K562 (cell line): ENCODE results near the gene RUNX1. TPM values are rescaled to one million over a fixed set of nuclear protein-coding genes. Genes with fewer than 3 reads are reported as not detected.
A peak's percentile ranks its signal among the peaks of the same experiment; 100 is the strongest.

ENCODE experiments used
- ATAC-seq: fragments of 200-7000 bp; cut with Tn5 transposase; 3 replicates; pipeline ENCODE4 v1.9.1; 2020; ENCODE audit warnings: moderate library complexity
- BruUV-seq: library from RNA; stranded (reverse); fragments of 400-500 nt; replicated peaks from 2 replicates; lab custom pipeline; 2021; lab: Mats Ljungman, UMichigan
- CTCF ChIA-PET: fragments of 300-600 bp; formaldehyde crosslinking; extraction: SDS; loops from one replicate; lab custom pipeline; 2021; ENCODE audit warnings: low intra/inter-chr PET ratio; lab: Yijun Ruan, JAX
- POLR2A ChIA-PET: fragments of 300-600, 350-650 bp; sonication (Branson Sonifier 250); formaldehyde crosslinking; extraction: SDS; loops from one replicate; lab custom pipeline; 2021; ENCODE audit warnings: antibody characterized with exemption, inconsistent platforms; lab: Yijun Ruan, JAX
- DNase-seq, 4 experiments: peaks; one replicate each; pipeline versions ENCODE4 v3.0.0 to v3.0.0-alpha.2; 2011 to 2018; ENCODE audit warnings: low spot score in 3 of 4, mixed read lengths in 3 of 4; ENCODE audit errors: extremely low read depth in 1 of 4
- FAIRE-seq: peaks from 2 replicates; lab custom pipeline; 2011; peaks lifted over from hg19 to GRCh38; lab: Jason Lieb, UNC
- H2AFZ ChIP-seq: 2 replicates; pipeline ENCODE4 v1.6.0; 2011; ENCODE audit warnings: low read depth, low read length, control low read depth, inconsistent platforms
- H3K27ac ChIP-seq: fragments of 200-600 bp; 3 replicates; pipeline ENCODE4 v1.8.0; 2011; ENCODE audit warnings: low read depth, mild to moderate bottlenecking, control low read depth, inconsistent platforms, low read length, moderate library complexity, mixed read lengths; ENCODE audit errors: extremely low read depth
- H3K27me3 ChIP-seq, 2 experiments: fragments of 300-600 bp in 1 of 2; 2 replicates in 1 of 2; 3 replicates in 1 of 2; pipeline versions ENCODE4 v1.6.0 to v1.8.0; 2011; ENCODE audit warnings: inconsistent platforms in 2 of 2, low read length in 2 of 2, mild to moderate bottlenecking in 1 of 2, mixed read lengths in 1 of 2, moderate library complexity in 1 of 2; ENCODE audit not compliant: control insufficient read depth in 2 of 2, insufficient read depth in 2 of 2
- H3K36me3 ChIP-seq: fragments of 300-600 bp; 3 replicates; pipeline ENCODE4 v1.8.0; 2011; ENCODE audit warnings: mild to moderate bottlenecking, low read length, inconsistent platforms; ENCODE audit not compliant: control insufficient read depth, insufficient read depth
- H3K4me1 ChIP-seq, 2 experiments: fragments of 200-600 bp in 1 of 2; replicated peaks in 1 of 2; 2 replicates in 1 of 2; 3 replicates in 1 of 2; pipeline versions ENCODE4 v1.5.1 to v1.8.0; 2011; ENCODE audit warnings: inconsistent platforms in 2 of 2, low read length in 2 of 2, mild to moderate bottlenecking in 1 of 2, mixed read lengths in 1 of 2, moderate library complexity in 1 of 2; ENCODE audit not compliant: control insufficient read depth in 2 of 2, insufficient read depth in 2 of 2
- H3K4me2 ChIP-seq: 2 replicates; pipeline ENCODE4 v1.6.1; 2011; ENCODE audit warnings: low read length, control low read depth, inconsistent platforms, mixed read lengths; ENCODE audit not compliant: insufficient read depth
- H3K4me3 ChIP-seq: fragments of 200-600 bp; sonication (generic), shearing (Covaris generic); 2 replicates; pipeline ENCODE4 v1.5.1; 2016; ENCODE audit warnings: control low read depth, inconsistent platforms
- H3K79me2 ChIP-seq: fragments of 200-600 bp; 3 replicates; pipeline ENCODE4 v1.8.0; 2011; ENCODE audit warnings: low read length, inconsistent platforms; ENCODE audit not compliant: control insufficient read depth, insufficient read depth
- H3K9ac ChIP-seq, 2 experiments: 2 replicates each; pipeline versions ENCODE4 v1.6.0 to v1.6.1; 2011; ENCODE audit warnings: low read depth in 2 of 2, low read length in 2 of 2, control low read depth in 1 of 2, inconsistent platforms in 1 of 2, mild to moderate bottlenecking in 1 of 2, mixed read lengths in 1 of 2; ENCODE audit not compliant: insufficient read depth in 1 of 2
- H3K9me1 ChIP-seq: one replicate; pipeline ENCODE4 v1.6.0; 2011; ENCODE audit warnings: inconsistent platforms, mild to moderate bottlenecking, low read length, moderate library complexity; ENCODE audit not compliant: control insufficient read depth, insufficient read depth
- H3K9me3 ChIP-seq: replicated peaks from 2 replicates; pipeline ENCODE4 v1.5.1; 2011; ENCODE audit warnings: low read depth, low read length, inconsistent platforms; ENCODE audit not compliant: control insufficient read depth, insufficient read depth
- H4K20me1 ChIP-seq: replicated peaks from 2 replicates; pipeline ENCODE4 v1.6.1; 2011; ENCODE audit warnings: low read length, inconsistent platforms, mixed read lengths; ENCODE audit not compliant: control insufficient read depth, insufficient read depth
- BRCA1 ChIP-seq, 2 experiments: fragments of 450-650 bp in 1 of 2; sonication (generic) in 1 of 2; formaldehyde crosslinking in 1 of 2; IDR thresholded peaks; 2 replicates each; pipeline versions ENCODE4 v1.5.0 to v1.6.1; 2017 to 2020; ENCODE audit warnings: mild to moderate bottlenecking in 1 of 2, missing genetic modification reagents in 1 of 2
- CHD4 ChIP-seq: fragments of 200-600 bp; sonication (generic); IDR thresholded peaks from 3 replicates; pipeline ENCODE4 v1.6.1; 2012; ENCODE audit warnings: low read depth, mild to moderate bottlenecking, mixed read lengths, low read length, inconsistent platforms; ENCODE audit not compliant: insufficient read depth, insufficient replicate concordance, poor library complexity, severe bottlenecking
- COPS2 ChIP-seq: fragments of 450-650 bp; conservative IDR thresholded peaks from 2 replicates; pipeline ENCODE4 v1.6.1; 2016; ENCODE audit warnings: mild to moderate bottlenecking, moderate library complexity
- GABPB2 ChIP-seq: fragments of 250-450 bp; sonication (Bioruptor Pico); conservative IDR thresholded peaks from 2 replicates; pipeline ENCODE4 v1.5.1; 2021; ENCODE audit warnings: mild to moderate bottlenecking
- ILK ChIP-seq: fragments of 450-650 bp; IDR thresholded peaks from 2 replicates; pipeline ENCODE4 v1.6.1; 2016; ENCODE audit warnings: missing genetic modification characterization, low read depth, mild to moderate bottlenecking, missing compliant biosample characterization, moderate library complexity, borderline replicate concordance
- SMARCC2 ChIP-seq: fragments of 450-650 bp; IDR thresholded peaks from 2 replicates; pipeline ENCODE4 v1.6.1; 2017; ENCODE audit warnings: antibody characterized with exemption, moderate library complexity, mild to moderate bottlenecking, low read depth
- STAG1 ChIP-seq: sonication (generic); formaldehyde crosslinking; IDR thresholded peaks from 2 replicates; pipeline ENCODE4 v1.5.0; 2020; ENCODE audit warnings: missing genetic modification reagents, borderline replicate concordance
- ZKSCAN1 ChIP-seq: fragments of 150-350 bp; IDR thresholded peaks from 2 replicates; pipeline ENCODE4 v1.6.1; 2016; ENCODE audit warnings: low read depth, low read length
- ZNF12 ChIP-seq: sonication (generic); formaldehyde crosslinking; IDR thresholded peaks from 2 replicates; pipeline ENCODE4 v1.4.0; 2020; ENCODE audit warnings: mild to moderate bottlenecking, missing genetic modification reagents
- ZNF134 ChIP-seq: fragments of 250-450 bp; sonication (Bioruptor Pico); conservative IDR thresholded peaks from 2 replicates; pipeline ENCODE4 v1.4.0; 2020
- WGBS: fragments of 100-300 bp; shearing (Covaris generic); methylation state at CpG from one replicate; pipeline ENCODE4 v1.1.6; 2016; ENCODE audit warnings: low coverage, mixed read lengths; ENCODE audit not compliant: insufficient coverage; ENCODE audit errors: missing lambda C conversion rate; 5-methylcytosine and 5-hydroxymethylcytosine counted together
- in situ Hi-C: fragments of 300-500 bp; cut with MboI; formaldehyde crosslinking; loops from 4 replicates; pipeline ENCODE4 v1.15.0; 2018; ENCODE audit warnings: inconsistent platforms, mixed read lengths
- intact Hi-C: fragments of 100-400 bp; cut with micrococcal nuclease; formaldehyde crosslinking; loops from 2 replicates; pipeline ENCODE4 v1.14.2; 2022
- polyA plus RNA-seq, 8 experiments: library from polyadenylated mRNA; depleted of rRNA in 4 of 8; stranded (reverse) in 5 of 8; unstranded in 3 of 8; fragments of >200 nt; fragmentation: Nextera tagmentation in 2 of 8; fragmentation: Illumina TruSeq in 1 of 8; extraction: Ambion mirVana in 2 of 8; extraction: Trizol in 1 of 8; gene quantifications; 2 replicates each; pipeline versions ENCODE4 v1.2.1 to v1.2.3, GENCODE V29; 2011 to 2014; ENCODE audit warnings: inconsistent platforms in 1 of 8, missing spikeins in 1 of 8
- total RNA-seq, 7 experiments: library from RNA; depleted of rRNA in 6 of 7; stranded (reverse); fragments of >200 nt in 6 of 7; fragmentation: Illumina TruSeq in 2 of 7; extraction: Trizol in 2 of 7; gene quantifications; 2 replicates each; pipeline versions ENCODE4 v1.2.1 to v1.2.3, GENCODE V29; 2011 to 2021; ENCODE audit warnings: low replicate concordance in 1 of 7
- TF ChIP-seq, protein P1 (sequence below): fragments of 450-650 bp; IDR thresholded peaks from 2 replicates; pipeline ENCODE4 v1.6.1; 2016; ENCODE audit warnings: low read depth, mild to moderate bottlenecking, moderate library complexity
- TF ChIP-seq, protein P2 (sequence below), 2 experiments: fragments of 450-650 bp in 1 of 2; sonication (generic) in 1 of 2; formaldehyde crosslinking; conservative IDR thresholded peaks; 2 replicates each; pipeline versions ENCODE4 v1.4.0 to v1.8.1; 2020 to 2022; ENCODE audit warnings: mild to moderate bottlenecking in 1 of 2, missing genetic modification reagents in 1 of 2
- TF ChIP-seq, protein P3 (sequence below): fragments of 450-650 bp; IDR thresholded peaks from 2 replicates; pipeline ENCODE4 v1.6.1; 2016; ENCODE audit warnings: missing biosample characterization, missing genetic modification characterization

Gene RUNX1
- total and polyA plus RNA-seq, 9 of the 15 experiments (the other 6 are each of a cell fraction or from before 2014, with no cell fraction given): 2.2 to 68.6 (median 17.8) TPM

DNA sequence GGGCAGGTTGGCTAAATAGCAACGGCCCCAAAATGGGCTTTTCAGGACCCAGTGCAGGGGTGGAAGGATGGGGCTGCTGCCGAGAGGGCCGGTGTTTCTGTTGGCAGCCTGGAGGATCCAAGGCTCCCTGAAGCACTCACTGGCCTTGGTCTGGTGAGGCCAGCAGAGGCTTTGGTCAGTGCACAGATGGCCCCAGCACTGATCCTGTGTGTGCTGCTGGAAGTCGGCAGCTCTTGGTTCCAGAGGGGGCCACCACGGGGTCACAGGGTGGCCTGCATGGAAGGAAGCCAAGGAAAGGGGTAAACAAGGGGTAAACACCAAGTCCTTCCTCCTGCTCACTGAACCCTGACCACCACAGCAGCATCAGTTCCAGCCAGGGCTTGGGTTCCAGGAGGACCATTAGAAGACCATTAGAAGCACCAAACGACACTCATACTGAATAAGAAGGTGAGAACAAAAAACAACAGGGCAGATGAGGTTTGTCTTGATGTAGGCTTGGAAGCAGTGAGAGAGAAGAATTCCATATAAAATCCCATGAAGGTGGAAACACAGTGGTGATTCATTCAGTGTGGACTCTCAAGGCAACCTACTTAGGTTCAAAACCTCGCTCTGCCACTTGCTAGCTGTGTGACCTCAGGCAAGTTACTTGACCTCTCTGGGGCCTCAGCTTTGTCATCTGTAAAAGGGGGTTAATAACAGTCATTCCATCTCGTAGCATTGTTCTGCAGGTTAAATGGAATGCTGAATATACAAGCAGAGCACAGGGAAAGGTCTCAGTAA, 184.5 kb downstream of the RUNX1 start:
- Histone ChIP-seq H3K27ac (no peak overlapping the region), H3K4me1 (peaks cover 10% of the 10 kb centered on the region in 2 experiments; a peak in 4 of 5 replicates), H3K27me3 (no peaks in the 10 kb centered on the region), H3K9me3 (no peaks in the 10 kb centered on the region), H3K9ac (peak overlapping the region in 1 of 2 experiments; percentile 61; a peak in 1 of 4 replicates), H2AFZ (no peak overlapping the region), H3K36me3 (peaks cover 94% of the 10 kb centered on the region), H3K79me2 (peaks cover 62% of the 10 kb centered on the region), H3K4me2 (no peak overlapping the region), H3K9me1 (no peaks in the 10 kb centered on the region), H3K4me3 (no peak overlapping the region), H4K20me1 (no peaks in the 10 kb centered on the region; the same call in 1 of the 2 replicates)
- in situ Hi-C loops (no loop called here), intact Hi-C loops (no loop called here)
- ChIA-PET POLR2A (interaction anchor here (0.6 to 1.4 kb wide), 3 partner anchors 10 to 69 kb away, joined by 3 read pairs; no protein-coding TSS in a partner anchor), CTCF (no interaction called here)
- no peak for FAIRE-seq
- no peak for ATAC-seq
- WGBS: 87% methylated on average over 8 of the region's 8 CpGs
- BruUV-seq: no TSS peak
- no peak for DNase-seq
- no peak for TF ChIP-seq BRCA1 (IDR thresholded peaks at IDR 0.05)
- TF ChIP-seq BRCA1 (CRISPR knock-in tag; IDR thresholded peaks at IDR 0.05): no peak
- TF ChIP-seq GABPB2 (CRISPR knock-in tag): no peak
- TF ChIP-seq ILK (tag): no peak
- no peak for TF ChIP-seq STAG1 (CRISPR knock-in tag)
- TF ChIP-seq ZNF134 (CRISPR knock-in tag): no peak
- TF ChIP-seq ZKSCAN1: no peak
- TF ChIP-seq CHD4: peak; percentile 32
- no peak for TF ChIP-seq SMARCC2
- TF ChIP-seq ZNF12 (CRISPR knock-in tag): no peak
- no peak for TF ChIP-seq COPS2
- TF ChIP-seq, protein P1, sequence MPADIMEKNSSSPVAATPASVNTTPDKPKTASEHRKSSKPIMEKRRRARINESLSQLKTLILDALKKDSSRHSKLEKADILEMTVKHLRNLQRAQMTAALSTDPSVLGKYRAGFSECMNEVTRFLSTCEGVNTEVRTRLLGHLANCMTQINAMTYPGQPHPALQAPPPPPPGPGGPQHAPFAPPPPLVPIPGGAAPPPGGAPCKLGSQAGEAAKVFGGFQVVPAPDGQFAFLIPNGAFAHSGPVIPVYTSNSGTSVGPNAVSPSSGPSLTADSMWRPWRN: no peak
- TF ChIP-seq, protein P2, sequence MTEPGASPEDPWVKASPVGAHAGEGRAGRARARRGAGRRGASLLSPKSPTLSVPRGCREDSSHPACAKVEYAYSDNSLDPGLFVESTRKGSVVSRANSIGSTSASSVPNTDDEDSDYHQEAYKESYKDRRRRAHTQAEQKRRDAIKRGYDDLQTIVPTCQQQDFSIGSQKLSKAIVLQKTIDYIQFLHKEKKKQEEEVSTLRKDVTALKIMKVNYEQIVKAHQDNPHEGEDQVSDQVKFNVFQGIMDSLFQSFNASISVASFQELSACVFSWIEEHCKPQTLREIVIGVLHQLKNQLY (CRISPR knock-in tag; conservative IDR thresholded peaks at IDR 0.05): no peak
- TF ChIP-seq, protein P3, sequence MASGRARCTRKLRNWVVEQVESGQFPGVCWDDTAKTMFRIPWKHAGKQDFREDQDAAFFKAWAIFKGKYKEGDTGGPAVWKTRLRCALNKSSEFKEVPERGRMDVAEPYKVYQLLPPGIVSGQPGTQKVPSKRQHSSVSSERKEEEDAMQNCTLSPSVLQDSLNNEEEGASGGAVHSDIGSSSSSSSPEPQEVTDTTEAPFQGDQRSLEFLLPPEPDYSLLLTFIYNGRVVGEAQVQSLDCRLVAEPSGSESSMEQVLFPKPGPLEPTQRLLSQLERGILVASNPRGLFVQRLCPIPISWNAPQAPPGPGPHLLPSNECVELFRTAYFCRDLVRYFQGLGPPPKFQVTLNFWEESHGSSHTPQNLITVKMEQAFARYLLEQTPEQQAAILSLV (tag): 0 out of 2 replicates have a peak, but pooled peaks have one; percentile 10
